Measurements from ENCODE around the gene PTPRK.

The PTPRK gene

GRCh38 chr6:128307671-128308070, 212.7 kb downstream of the PTPRK start:
- DNase-seq (ENCODE audit: low read depth), result no peak
- no peak overlapping the region for H3K4me3 ChIP-seq (ENCODE audit: low read depth, low read length)
- no peak for TF ChIP-seq CTCF (IDR thresholded peaks at IDR 0.05; ENCODE audit: low read depth, low read length, missing control alignments)

- no peak for TF ChIP-seq CTCF (IDR thresholded peaks at IDR 0.05; ENCODE audit: low read depth, low read length, missing control alignments)
- no peak for DNase-seq (ENCODE audit: low read depth)
- no peak overlapping the region for H3K4me3 ChIP-seq (ENCODE audit: low read depth, low read length)
Measured at GRCh38 chr6:128305976-128306375, 214.4 kb downstream of the PTPRK start.

GRCh38 chr6:128305228-128305627, 215.2 kb downstream of the PTPRK start:
- no peak for DNase-seq (ENCODE audit: low read depth)
- no peak for TF ChIP-seq CTCF (IDR thresholded peaks at IDR 0.05; ENCODE audit: low read depth, low read length, missing control alignments)
- H3K4me3 ChIP-seq (ENCODE audit: low read depth, low read length), result no peak overlapping the region

GRCh38 chr6:128303870-128304269, 216.5 kb downstream of the PTPRK start:
- no peak for DNase-seq (ENCODE audit: low read depth)
- no peak for TF ChIP-seq CTCF (IDR thresholded peaks at IDR 0.05; ENCODE audit: low read depth, low read length, missing control alignments)
- H3K4me3 ChIP-seq (ENCODE audit: low read depth, low read length), result no peak overlapping the region

GRCh38 chr6:128302942-128303341, 217.5 kb downstream of the PTPRK start:
- TF ChIP-seq CTCF (IDR thresholded peaks at IDR 0.05; ENCODE audit: low read depth, low read length, missing control alignments), result no peak
- DNase-seq (ENCODE audit: low read depth), result no peak
- H3K4me3 ChIP-seq (ENCODE audit: low read depth, low read length), result no peak overlapping the region

- TF ChIP-seq CTCF (IDR thresholded peaks at IDR 0.05; ENCODE audit: low read depth, low read length, missing control alignments), result no peak
- no peak overlapping the region for H3K4me3 ChIP-seq (ENCODE audit: low read depth, low read length)
- DNase-seq (ENCODE audit: low read depth), result no peak
Measured at GRCh38 chr6:128295670-128296069, 224.7 kb downstream of the PTPRK start.

- no peak for DNase-seq (ENCODE audit: low read depth)
- H3K4me3 ChIP-seq (ENCODE audit: low read depth, low read length), result no peak overlapping the region
- no peak for TF ChIP-seq CTCF (IDR thresholded peaks at IDR 0.05; ENCODE audit: low read depth, low read length, missing control alignments)
Measured at GRCh38 chr6:128290221-128290620, 230.2 kb downstream of the PTPRK start.
